ENCODE data around the gene ACTR8. TPM values are rescaled to one million over a fixed set of nuclear protein-coding genes. Genes with fewer than 3 reads are reported as not detected.

Gene ACTR8
- total RNA-seq, 1 experiment from 2014 or later = 29.9 TPM

- DNase-seq (ENCODE audit: low spot score) = no peak
- Mint-ChIP-seq H3K27ac (no peak overlapping the region), H3K4me1 (no peaks in the 10 kb centered on the region), H3K9me3 (no peaks in the 10 kb centered on the region), H3K4me3 (no peak overlapping the region), H3K27me3 (ENCODE audit: low read depth) (peaks cover 28% of the 10 kb centered on the region), H3K36me3 (no peaks in the 10 kb centered on the region)
- TF ChIP-seq FOXJ3 (CRISPR knock-in tag; IDR thresholded peaks at IDR 0.05; ENCODE audit: borderline replicate concordance) = no peak
- TF ChIP-seq CREB1 (CRISPR knock-in tag; IDR thresholded peaks at IDR 0.05) = no peak
- no peak for TF ChIP-seq ZNF416 (CRISPR knock-in tag; IDR thresholded peaks at IDR 0.05)
- TF ChIP-seq SMAD4 (CRISPR knock-in tag; IDR thresholded peaks at IDR 0.05) = no peak
- TF ChIP-seq, protein P1, sequence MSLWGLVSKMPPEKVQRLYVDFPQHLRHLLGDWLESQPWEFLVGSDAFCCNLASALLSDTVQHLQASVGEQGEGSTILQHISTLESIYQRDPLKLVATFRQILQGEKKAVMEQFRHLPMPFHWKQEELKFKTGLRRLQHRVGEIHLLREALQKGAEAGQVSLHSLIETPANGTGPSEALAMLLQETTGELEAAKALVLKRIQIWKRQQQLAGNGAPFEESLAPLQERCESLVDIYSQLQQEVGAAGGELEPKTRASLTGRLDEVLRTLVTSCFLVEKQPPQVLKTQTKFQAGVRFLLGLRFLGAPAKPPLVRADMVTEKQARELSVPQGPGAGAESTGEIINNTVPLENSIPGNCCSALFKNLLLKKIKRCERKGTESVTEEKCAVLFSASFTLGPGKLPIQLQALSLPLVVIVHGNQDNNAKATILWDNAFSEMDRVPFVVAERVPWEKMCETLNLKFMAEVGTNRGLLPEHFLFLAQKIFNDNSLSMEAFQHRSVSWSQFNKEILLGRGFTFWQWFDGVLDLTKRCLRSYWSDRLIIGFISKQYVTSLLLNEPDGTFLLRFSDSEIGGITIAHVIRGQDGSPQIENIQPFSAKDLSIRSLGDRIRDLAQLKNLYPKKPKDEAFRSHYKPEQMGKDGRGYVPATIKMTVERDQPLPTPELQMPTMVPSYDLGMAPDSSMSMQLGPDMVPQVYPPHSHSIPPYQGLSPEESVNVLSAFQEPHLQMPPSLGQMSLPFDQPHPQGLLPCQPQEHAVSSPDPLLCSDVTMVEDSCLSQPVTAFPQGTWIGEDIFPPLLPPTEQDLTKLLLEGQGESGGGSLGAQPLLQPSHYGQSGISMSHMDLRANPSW (CRISPR knock-in tag; conservative IDR thresholded peaks at IDR 0.05; ENCODE audit: low read depth) = no peak
- no peak for TF ChIP-seq ARID4B (CRISPR knock-in tag; IDR thresholded peaks at IDR 0.05; ENCODE audit: borderline replicate concordance)
- no peak for TF ChIP-seq MLX (CRISPR knock-in tag; IDR thresholded peaks at IDR 0.05)
- no peak for TF ChIP-seq ZBTB43 (CRISPR knock-in tag; IDR thresholded peaks at IDR 0.05)
- no peak for TF ChIP-seq NFATC4 (CRISPR knock-in tag; IDR thresholded peaks at IDR 0.05)
- no peak for TF ChIP-seq MXD4 (CRISPR knock-in tag; IDR thresholded peaks at IDR 0.05; ENCODE audit: borderline replicate concordance)
- no peak for TF ChIP-seq FOXK1 (CRISPR knock-in tag; IDR thresholded peaks at IDR 0.05)
- no peak for TF ChIP-seq ZSCAN18 (CRISPR knock-in tag; IDR thresholded peaks at IDR 0.05)
- no peak for TF ChIP-seq JAZF1 (CRISPR knock-in tag; IDR thresholded peaks at IDR 0.05)
- TF ChIP-seq, protein P2, sequence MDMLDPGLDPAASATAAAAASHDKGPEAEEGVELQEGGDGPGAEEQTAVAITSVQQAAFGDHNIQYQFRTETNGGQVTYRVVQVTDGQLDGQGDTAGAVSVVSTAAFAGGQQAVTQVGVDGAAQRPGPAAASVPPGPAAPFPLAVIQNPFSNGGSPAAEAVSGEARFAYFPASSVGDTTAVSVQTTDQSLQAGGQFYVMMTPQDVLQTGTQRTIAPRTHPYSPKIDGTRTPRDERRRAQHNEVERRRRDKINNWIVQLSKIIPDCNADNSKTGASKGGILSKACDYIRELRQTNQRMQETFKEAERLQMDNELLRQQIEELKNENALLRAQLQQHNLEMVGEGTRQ (CRISPR knock-in tag; IDR thresholded peaks at IDR 0.05) = no peak
- TF ChIP-seq SMAD3 (CRISPR knock-in tag; IDR thresholded peaks at IDR 0.05; ENCODE audit: borderline replicate concordance) = no peak
- no peak for TF ChIP-seq NFE2L1 (CRISPR knock-in tag; IDR thresholded peaks at IDR 0.05)
- no peak for TF ChIP-seq ZNF512 (CRISPR knock-in tag; IDR thresholded peaks at IDR 0.05; ENCODE audit: borderline replicate concordance)
- ChIA-PET POLR2A (no interaction called here), CTCF (no interaction called here)
- ATAC-seq = no peak
These were observed 18.8 kb upstream of the ACTR8 start for GRCh38 chr3:53900666-53901331.

Measured in WTC11 (cell line).